A673 (cell line): ENCODE data around the gene ZNF619.

Experiments
- EZH2 ChIP-seq: fragments of 200-600 bp; sonication (generic); IDR thresholded peaks from 2 replicates; pipeline ENCODE4 v1.6.1; 2017; ENCODE audit warnings: borderline replicate concordance, low read depth, mild to moderate bottlenecking, mixed read lengths, antibody characterized with exemption, low read length; ENCODE audit not compliant: poor library complexity, severe bottlenecking
- TF ChIP-seq, protein P1 (sequence below): fragments of 300-800, 200-600 bp; sonication (generic); conservative IDR thresholded peaks from 2 replicates; pipeline ENCODE4 v1.5.1; 2017; ENCODE audit warnings: low read depth, mild to moderate bottlenecking, antibody characterized with exemption, low read length, moderate library complexity, mixed read lengths

DNA sequence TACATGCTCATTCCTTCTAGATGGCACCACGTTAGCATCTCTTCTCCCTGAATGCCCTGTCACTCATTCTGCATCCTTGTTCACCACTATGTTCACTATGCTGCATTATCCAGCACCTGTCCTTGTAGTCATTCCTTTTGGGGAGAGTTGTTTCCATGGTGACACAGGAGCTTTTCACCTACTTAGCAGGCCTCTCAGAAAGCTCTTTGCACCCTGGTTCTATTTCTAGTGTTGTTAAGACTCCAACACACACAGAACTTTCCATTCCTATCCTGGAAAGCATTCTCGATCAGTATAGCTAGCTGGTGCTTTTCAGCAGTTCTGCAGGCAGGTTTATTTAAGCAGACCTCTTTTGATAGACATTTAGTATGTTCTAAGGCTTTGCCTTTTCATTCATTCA lies 26.5 kb upstream of the ZNF619 start:
- TF ChIP-seq, protein P1, sequence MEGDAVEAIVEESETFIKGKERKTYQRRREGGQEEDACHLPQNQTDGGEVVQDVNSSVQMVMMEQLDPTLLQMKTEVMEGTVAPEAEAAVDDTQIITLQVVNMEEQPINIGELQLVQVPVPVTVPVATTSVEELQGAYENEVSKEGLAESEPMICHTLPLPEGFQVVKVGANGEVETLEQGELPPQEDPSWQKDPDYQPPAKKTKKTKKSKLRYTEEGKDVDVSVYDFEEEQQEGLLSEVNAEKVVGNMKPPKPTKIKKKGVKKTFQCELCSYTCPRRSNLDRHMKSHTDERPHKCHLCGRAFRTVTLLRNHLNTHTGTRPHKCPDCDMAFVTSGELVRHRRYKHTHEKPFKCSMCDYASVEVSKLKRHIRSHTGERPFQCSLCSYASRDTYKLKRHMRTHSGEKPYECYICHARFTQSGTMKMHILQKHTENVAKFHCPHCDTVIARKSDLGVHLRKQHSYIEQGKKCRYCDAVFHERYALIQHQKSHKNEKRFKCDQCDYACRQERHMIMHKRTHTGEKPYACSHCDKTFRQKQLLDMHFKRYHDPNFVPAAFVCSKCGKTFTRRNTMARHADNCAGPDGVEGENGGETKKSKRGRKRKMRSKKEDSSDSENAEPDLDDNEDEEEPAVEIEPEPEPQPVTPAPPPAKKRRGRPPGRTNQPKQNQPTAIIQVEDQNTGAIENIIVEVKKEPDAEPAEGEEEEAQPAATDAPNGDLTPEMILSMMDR = no peak
- no peak for TF ChIP-seq EZH2
